ENCODE measurements around the gene OSM.

GRCh38 chr22:30313527-30314363, 47.1 kb upstream of the OSM start:
- TF ChIP-seq, protein P1, sequence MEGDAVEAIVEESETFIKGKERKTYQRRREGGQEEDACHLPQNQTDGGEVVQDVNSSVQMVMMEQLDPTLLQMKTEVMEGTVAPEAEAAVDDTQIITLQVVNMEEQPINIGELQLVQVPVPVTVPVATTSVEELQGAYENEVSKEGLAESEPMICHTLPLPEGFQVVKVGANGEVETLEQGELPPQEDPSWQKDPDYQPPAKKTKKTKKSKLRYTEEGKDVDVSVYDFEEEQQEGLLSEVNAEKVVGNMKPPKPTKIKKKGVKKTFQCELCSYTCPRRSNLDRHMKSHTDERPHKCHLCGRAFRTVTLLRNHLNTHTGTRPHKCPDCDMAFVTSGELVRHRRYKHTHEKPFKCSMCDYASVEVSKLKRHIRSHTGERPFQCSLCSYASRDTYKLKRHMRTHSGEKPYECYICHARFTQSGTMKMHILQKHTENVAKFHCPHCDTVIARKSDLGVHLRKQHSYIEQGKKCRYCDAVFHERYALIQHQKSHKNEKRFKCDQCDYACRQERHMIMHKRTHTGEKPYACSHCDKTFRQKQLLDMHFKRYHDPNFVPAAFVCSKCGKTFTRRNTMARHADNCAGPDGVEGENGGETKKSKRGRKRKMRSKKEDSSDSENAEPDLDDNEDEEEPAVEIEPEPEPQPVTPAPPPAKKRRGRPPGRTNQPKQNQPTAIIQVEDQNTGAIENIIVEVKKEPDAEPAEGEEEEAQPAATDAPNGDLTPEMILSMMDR (IDR thresholded peaks at IDR 0.05): no peak
- TF ChIP-seq POLR2A (IDR thresholded peaks at IDR 0.05) (no peak), POLR2AphosphoS5 (IDR thresholded peaks at IDR 0.05) (no peak), EP300 (IDR thresholded peaks at IDR 0.05) (no peak)

Data from sigmoid colon (tissue), 4 donors.